GM12875 (cell line): Measurements from ENCODE around the gene SYNRG.

ENCODE experiments used
- H3K4me3 ChIP-seq: one replicate; pipeline ENCODE4 v1.5.1; 2011; ENCODE audit warnings: low read depth, low read length, control low read depth
- TF ChIP-seq, protein P1 (sequence below): IDR thresholded peaks from 2 replicates; pipeline ENCODE4 v1.5.1; 2011; ENCODE audit warnings: low read depth, mild to moderate bottlenecking, control low read depth, inconsistent platforms, low read length, moderate library complexity, borderline replicate concordance; ENCODE audit not compliant: insufficient read depth

SYNRG gene

DNA sequence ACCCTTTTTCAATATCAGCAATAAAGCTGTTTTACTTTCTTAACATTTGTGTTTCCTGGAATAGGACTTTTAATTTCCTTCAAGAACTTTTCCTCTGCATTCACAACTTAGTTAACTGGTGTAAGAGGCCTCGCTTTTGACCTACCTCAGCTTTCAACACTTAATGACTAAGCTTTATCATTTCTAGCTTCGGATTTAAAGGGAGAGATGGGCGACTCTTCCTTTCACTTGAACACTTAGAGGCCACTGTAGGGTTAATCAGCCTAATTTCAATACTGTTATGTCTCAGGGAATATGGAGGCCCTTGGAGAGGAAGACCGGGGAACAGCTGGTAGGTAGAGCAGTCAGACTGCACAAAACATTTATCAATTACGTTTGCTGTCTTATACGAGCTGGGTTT, 4.7 kb downstream of the SYNRG start:
- H3K4me3 ChIP-seq, result no peak overlapping the region
- TF ChIP-seq, protein P1, sequence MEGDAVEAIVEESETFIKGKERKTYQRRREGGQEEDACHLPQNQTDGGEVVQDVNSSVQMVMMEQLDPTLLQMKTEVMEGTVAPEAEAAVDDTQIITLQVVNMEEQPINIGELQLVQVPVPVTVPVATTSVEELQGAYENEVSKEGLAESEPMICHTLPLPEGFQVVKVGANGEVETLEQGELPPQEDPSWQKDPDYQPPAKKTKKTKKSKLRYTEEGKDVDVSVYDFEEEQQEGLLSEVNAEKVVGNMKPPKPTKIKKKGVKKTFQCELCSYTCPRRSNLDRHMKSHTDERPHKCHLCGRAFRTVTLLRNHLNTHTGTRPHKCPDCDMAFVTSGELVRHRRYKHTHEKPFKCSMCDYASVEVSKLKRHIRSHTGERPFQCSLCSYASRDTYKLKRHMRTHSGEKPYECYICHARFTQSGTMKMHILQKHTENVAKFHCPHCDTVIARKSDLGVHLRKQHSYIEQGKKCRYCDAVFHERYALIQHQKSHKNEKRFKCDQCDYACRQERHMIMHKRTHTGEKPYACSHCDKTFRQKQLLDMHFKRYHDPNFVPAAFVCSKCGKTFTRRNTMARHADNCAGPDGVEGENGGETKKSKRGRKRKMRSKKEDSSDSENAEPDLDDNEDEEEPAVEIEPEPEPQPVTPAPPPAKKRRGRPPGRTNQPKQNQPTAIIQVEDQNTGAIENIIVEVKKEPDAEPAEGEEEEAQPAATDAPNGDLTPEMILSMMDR, result no peak

DNA sequence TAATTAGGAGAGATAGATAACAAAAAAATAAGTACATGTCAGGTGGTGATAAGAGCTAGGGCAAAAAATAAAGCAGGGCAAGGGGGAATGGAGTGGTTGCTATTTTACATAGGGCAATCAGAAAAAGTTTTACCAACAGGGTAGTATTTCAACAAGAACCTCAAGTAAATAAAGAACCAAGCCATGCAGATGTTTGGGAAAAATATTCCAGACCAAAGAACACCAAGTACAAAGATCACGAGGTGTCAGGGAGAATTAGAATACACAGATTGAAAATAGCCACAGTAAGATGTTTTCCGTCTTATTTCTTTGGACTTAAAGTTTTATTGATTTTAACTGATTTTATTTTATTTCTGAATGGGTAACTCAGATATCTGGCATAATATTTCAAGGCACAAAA, 11.1 kb downstream of the SYNRG start:
- TF ChIP-seq, protein P1, result no peak
- H3K4me3 ChIP-seq, result no peak overlapping the region

DNA sequence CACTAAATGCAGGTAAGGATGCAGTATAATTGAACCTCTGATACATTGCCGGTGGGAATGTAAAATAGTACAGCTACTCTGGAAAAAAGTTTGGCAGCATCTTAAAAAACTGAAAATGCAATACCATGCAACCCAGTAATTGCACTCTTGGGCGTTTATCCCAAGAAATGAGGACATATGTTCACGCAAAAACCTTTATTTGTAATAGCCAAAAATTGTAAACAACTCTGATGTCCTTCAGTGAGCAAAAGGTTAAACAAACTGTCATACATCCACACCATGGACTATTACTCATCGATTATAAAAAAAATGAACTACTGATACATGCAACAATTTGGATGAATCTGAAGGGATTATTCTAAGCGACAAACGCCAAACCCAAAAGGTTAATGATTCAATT, 16.9 kb downstream of the SYNRG start:
- no peak overlapping the region for H3K4me3 ChIP-seq
- TF ChIP-seq, protein P1, result no peak

DNA sequence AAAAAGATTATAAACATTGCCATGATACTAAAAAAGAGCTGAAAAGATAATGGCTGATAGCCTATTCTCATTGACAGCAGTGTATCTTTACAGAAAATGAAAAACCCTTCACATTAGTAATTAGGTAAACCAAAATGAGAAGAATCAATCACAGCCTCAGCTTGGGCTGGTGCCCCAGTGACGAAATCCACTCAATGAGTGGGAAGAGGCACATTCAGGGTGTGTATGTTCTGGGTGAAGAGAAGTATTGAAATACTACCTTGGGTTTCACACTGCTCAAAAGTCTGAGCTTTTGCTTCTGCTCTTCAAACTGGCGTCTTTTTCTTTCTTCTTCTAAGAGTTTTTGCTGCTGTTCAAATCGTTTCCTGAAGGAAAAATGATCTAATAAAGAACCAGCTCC, 24.2 kb downstream of the SYNRG start:
- TF ChIP-seq, protein P1, result no peak
- no peak overlapping the region for H3K4me3 ChIP-seq

DNA sequence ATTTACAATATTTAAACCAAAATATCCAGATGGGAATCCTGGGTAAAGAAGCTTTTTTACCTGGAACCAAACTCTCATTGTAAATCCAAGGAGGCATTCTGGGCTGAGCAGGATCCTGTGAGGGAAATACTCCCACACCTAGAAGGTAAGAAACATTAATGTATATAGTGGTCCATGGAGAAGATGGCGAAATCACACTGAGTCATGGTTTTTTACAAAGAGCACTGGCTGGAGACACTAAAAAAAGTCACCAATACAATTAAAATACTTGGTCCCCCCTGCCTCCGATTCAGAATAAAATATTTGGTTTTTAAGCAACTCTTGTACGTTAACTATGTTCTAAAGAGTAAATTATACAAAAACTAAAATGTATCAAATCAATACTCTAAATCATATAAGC, 32.9 kb downstream of the SYNRG start:
- no peak overlapping the region for H3K4me3 ChIP-seq
- TF ChIP-seq, protein P1, result no peak

DNA sequence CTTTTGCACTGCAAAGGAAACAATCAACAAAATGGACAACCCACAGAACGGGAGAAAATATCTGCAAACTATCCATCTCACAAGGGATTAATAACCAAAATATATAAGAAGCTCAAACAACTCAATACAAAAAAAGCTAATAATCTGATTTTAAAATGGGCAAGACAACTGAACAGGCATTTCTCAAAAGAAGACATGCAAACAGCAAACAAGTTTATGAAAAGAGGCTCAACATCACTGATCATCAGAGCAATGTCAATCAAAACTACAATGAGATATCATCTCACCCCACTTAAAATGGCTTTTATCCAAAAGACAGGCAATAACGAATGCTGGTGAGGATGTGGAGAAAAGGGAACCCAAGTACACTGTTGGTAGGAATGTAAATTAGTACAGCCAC, 34.8 kb downstream of the SYNRG start:
- no peak overlapping the region for H3K4me3 ChIP-seq
- TF ChIP-seq, protein P1, result no peak

DNA sequence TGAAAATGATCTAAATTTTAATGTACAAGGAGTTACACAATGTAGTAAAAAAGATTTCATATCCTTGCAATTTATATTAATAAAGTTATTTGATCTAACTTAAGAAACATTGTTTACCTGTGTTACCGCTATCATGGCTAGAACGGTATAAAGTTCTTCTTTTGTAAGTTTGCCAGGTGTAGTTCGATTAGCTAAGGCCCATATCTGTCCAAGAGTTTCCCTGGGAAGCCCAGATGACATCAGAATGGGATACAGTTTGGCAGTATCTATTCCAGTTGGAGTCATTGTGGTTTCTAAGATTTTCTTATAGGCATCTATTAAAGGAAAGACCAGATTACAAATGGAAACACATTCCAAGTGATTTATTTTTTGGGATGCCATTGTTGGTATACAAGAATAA, 37.5 kb downstream of the SYNRG start:
- H3K4me3 ChIP-seq, result no peak overlapping the region
- TF ChIP-seq, protein P1, result no peak
